ENCODE measurements around the gene BPIFB1. TPM values are rescaled to one million over a fixed set of nuclear protein-coding genes. Genes with fewer than 3 reads are reported as not detected.

The BPIFB1 gene
- total and polyA plus RNA-seq, 10 of the 15 experiments (the other 5 are each of a cell fraction or from before 2014, with no cell fraction given): 0.13 TPM; not detected in 9

DNA sequence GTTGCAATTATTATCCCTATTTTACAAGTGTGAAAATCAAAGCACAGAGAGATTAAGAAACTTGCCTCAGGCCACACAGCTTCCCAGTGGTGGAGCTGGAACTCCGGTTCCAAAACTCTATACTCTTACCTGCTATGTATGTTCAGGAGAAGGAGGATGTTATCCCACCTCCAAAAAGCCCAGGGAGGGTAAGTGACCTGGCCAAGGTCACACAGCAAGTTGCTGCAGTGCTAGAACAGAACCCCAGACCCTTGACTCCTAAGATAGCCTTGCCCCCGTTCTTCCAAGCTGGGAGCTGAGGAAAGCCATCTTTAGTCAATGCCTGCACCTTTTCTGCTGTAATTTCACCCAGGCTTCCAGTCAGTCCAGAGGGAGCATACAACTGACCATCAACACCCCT lies 42.3 kb downstream of the BPIFB1 start:
- Histone ChIP-seq H3K4me3 (no peak overlapping the region), H3K79me2 (ENCODE audit: control insufficient read depth, insufficient read depth, low read length) (no peaks in the 10 kb centered on the region), H3K9me3 (replicated peaks; ENCODE audit: control insufficient read depth, insufficient read depth, low read length) (no peaks in the 10 kb centered on the region), H3K9ac (ENCODE audit: control insufficient read depth, insufficient read depth, low read length) (no peak overlapping the region), H3K4me1 (ENCODE audit: control insufficient read depth, insufficient read depth, low read length) (no peaks in the 10 kb centered on the region), H3K27ac (ENCODE audit: control insufficient read depth, insufficient read depth) (no peak overlapping the region), H2AFZ (ENCODE audit: control insufficient read depth, low read depth, low read length) (no peak overlapping the region), H3K4me2 (ENCODE audit: control insufficient read depth, insufficient read depth) (no peak overlapping the region), H3K36me3 (ENCODE audit: control insufficient read depth in 2 of 2, insufficient read depth in 2 of 2, low read length in 1 of 2) (no peaks in the 10 kb centered on the region), H4K20me1 (ENCODE audit: control insufficient read depth, insufficient read depth) (no peaks in the 10 kb centered on the region), H3K27me3 (replicated peaks in 1 of 2; ENCODE audit: control insufficient read depth in 2 of 2, insufficient read depth in 2 of 2, low read length in 1 of 2) (peaks cover 0 to 2% of the 10 kb centered on the region in 2 experiments; a peak in 3 of 4 replicates)
- no TSS peak for BruUV-seq (replicated peaks)
- FAIRE-seq (no peak), DNase-seq (ENCODE audit: low read depth, low spot score) (no peak), ATAC-seq (no peak)
- POLR2A ChIA-PET: no interaction called here
- in situ Hi-C loops (cut with MboI): no loop called here
- intact Hi-C loops (cut with micrococcal nuclease; ENCODE audit: unreplicated experiment): no loop called here
- TF ChIP-seq NR2C1 (IDR thresholded peaks at IDR 0.05) (no peak), SMAD5 (IDR thresholded peaks at IDR 0.05; ENCODE audit: low read depth) (no peak)
- RAD21 ChIA-PET (ENCODE audit: unreplicated experiment): no interaction called here
- WGBS (ENCODE audit: insufficient coverage, insufficient replicate concordance, low lambda C conversion rate, missing lambda C conversion rate): 44% methylated on average over 2 of the region's 2 CpGs
- SMC1A ChIA-PET (ENCODE audit: uncharacterized antibody, unreplicated experiment): no interaction called here
- CTCF ChIA-PET: interaction anchor here (0.6 to 1.5 kb wide), 2 partner anchors 11 to 574 kb away, joined by 3 read pairs; no protein-coding TSS in a partner anchor

DNA sequence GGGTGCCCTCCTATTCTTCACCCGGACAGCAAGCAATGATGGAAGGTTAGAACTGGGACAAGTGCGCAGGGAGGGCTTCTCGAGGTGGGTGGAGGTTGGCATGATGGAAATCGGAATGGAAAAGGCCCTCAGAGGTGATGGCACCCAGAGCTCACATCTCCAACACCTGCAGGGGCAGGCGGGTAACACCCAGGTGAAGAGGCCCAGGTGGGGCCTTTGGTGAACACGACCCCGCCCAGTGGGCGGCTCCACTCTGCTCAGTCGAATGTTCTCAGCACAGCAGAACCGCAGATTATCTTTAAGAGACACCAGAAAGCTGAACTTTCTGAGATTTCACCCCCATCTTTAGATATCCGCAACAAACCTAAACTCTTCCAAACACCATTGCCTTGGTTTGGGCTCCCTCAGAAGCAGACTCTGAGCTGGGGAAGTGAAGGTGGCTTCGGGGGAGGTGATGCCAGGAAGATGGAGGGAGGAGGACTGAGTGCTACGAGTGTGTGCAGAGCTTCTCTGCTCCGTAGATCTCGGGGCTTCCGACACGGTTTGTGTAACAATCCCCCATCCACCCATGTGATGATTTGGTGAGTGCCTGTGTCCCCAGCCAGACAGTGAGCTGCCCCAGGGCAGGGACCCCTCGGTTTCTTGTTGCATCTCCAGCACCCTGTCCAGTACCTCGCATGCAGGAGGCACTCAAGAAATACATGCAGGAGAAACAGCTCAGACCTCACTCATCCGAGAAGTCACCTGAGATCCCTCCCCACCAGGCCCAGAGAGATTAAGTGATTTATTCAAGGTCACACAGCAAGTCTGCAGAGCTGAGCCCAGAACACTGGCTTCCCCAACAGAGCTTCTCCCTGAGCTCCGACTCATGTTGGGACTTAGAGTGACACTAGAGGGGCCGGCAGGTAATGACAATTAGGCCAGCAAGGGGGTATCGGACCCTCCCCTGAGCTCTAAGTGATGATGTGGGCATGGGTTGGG lies 45.4 kb downstream of the BPIFB1 start:
- no peak overlapping the region for H2AFZ ChIP-seq (ENCODE audit: control insufficient read depth, low read depth, low read length)
- no peaks in the 10 kb centered on the region for H3K9me3 ChIP-seq (replicated peaks; ENCODE audit: control insufficient read depth, insufficient read depth, low read length)
- POLR2A ChIA-PET: interaction anchor here (0.6 kb wide), 1 partner anchor 395 kb away, joined by 4 read pairs; no protein-coding TSS in a partner anchor
- H3K4me3 ChIP-seq: no peak overlapping the region
- intact Hi-C loops (cut with micrococcal nuclease; ENCODE audit: unreplicated experiment): no loop called here
- H3K79me2 ChIP-seq (ENCODE audit: control insufficient read depth, insufficient read depth, low read length): no peaks in the 10 kb centered on the region
- SMC1A ChIA-PET (ENCODE audit: uncharacterized antibody, unreplicated experiment): interaction anchor here (1.2 kb wide), 1 partner anchor 422 kb away, joined by 3 read pairs; no protein-coding TSS in a partner anchor
- no peaks in the 10 kb centered on the region; a peak in 3 of 4 replicates for H3K27me3 ChIP-seq (replicated peaks in 1 of 2; ENCODE audit: control insufficient read depth in 2 of 2, insufficient read depth in 2 of 2, low read length in 1 of 2)
- RAD21 ChIA-PET (ENCODE audit: unreplicated experiment): no interaction called here
- DNase-seq (ENCODE audit: low read depth, low spot score) (no peak), FAIRE-seq (no peak), ATAC-seq (no peak)
- H3K27ac ChIP-seq (ENCODE audit: control insufficient read depth, insufficient read depth): no peak overlapping the region
- no peak overlapping the region for H3K9ac ChIP-seq (ENCODE audit: control insufficient read depth, insufficient read depth, low read length)
- WGBS (ENCODE audit: insufficient coverage, insufficient replicate concordance, low lambda C conversion rate, missing lambda C conversion rate): 32% methylated on average over 23 of the region's 23 CpGs
- BruUV-seq (replicated peaks): no TSS peak
- no peaks in the 10 kb centered on the region for H3K36me3 ChIP-seq (ENCODE audit: control insufficient read depth in 2 of 2, insufficient read depth in 2 of 2, low read length in 1 of 2)
- H3K4me2 ChIP-seq (ENCODE audit: control insufficient read depth, insufficient read depth): no peak overlapping the region
- no peaks in the 10 kb centered on the region for H4K20me1 ChIP-seq (ENCODE audit: control insufficient read depth, insufficient read depth)
- no peaks in the 10 kb centered on the region for H3K4me1 ChIP-seq (ENCODE audit: control insufficient read depth, insufficient read depth, low read length)
- CTCF ChIA-PET: interaction anchor here (1.2 kb wide), 1 partner anchor 28 kb away, joined by 3 read pairs; no protein-coding TSS in a partner anchor
- in situ Hi-C loops (cut with MboI): no loop called here
- TF ChIP-seq, protein P1, sequence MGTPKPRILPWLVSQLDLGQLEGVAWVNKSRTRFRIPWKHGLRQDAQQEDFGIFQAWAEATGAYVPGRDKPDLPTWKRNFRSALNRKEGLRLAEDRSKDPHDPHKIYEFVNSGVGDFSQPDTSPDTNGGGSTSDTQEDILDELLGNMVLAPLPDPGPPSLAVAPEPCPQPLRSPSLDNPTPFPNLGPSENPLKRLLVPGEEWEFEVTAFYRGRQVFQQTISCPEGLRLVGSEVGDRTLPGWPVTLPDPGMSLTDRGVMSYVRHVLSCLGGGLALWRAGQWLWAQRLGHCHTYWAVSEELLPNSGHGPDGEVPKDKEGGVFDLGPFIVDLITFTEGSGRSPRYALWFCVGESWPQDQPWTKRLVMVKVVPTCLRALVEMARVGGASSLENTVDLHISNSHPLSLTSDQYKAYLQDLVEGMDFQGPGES (IDR thresholded peaks at IDR 0.05): no peak
- TF ChIP-seq NRF1 (conservative IDR thresholded peaks at IDR 0.05; ENCODE audit: low read depth, low read length): no peak
- no peak for TF ChIP-seq YY1 (IDR thresholded peaks at IDR 0.05; ENCODE audit: low read depth, low read length)
- TF ChIP-seq KAT2A (conservative IDR thresholded peaks at IDR 0.05; ENCODE audit: control insufficient read depth, low read depth, low read length): no peak
- TF ChIP-seq MEF2A (IDR thresholded peaks at IDR 0.05; ENCODE audit: insufficient read depth, low read depth, low read length): no peak
- no peak for TF ChIP-seq NR2C1 (IDR thresholded peaks at IDR 0.05)
- TF ChIP-seq, protein P2, sequence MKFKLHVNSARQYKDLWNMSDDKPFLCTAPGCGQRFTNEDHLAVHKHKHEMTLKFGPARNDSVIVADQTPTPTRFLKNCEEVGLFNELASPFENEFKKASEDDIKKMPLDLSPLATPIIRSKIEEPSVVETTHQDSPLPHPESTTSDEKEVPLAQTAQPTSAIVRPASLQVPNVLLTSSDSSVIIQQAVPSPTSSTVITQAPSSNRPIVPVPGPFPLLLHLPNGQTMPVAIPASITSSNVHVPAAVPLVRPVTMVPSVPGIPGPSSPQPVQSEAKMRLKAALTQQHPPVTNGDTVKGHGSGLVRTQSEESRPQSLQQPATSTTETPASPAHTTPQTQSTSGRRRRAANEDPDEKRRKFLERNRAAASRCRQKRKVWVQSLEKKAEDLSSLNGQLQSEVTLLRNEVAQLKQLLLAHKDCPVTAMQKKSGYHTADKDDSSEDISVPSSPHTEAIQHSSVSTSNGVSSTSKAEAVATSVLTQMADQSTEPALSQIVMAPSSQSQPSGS (IDR thresholded peaks at IDR 0.05; ENCODE audit: low read length): no peak
- no peak for TF ChIP-seq ZBED1 (IDR thresholded peaks at IDR 0.05; ENCODE audit: borderline replicate concordance)
- no peak for TF ChIP-seq ESRRA (IDR thresholded peaks at IDR 0.05; ENCODE audit: low read length)
- TF ChIP-seq ZNF24 (IDR thresholded peaks at IDR 0.05): no peak
- TF ChIP-seq MEF2B (IDR thresholded peaks at IDR 0.05; ENCODE audit: partially characterized antibody, poor library complexity, severe bottlenecking): no peak
- no peak for TF ChIP-seq YBX1 (IDR thresholded peaks at IDR 0.05)
- TF ChIP-seq IKZF1 (conservative IDR thresholded peaks at IDR 0.05): no peak
- TF ChIP-seq ASH2L (IDR thresholded peaks at IDR 0.05; ENCODE audit: borderline replicate concordance, low read depth): no peak
